Measurements from ENCODE around the gene HELZ.
"Not testable (repeated sequence)": the region's sequence is repeated elsewhere in the genome, so short reads cannot be mapped to it uniquely, and the experiment has no call there.

HELZ gene

DNA sequence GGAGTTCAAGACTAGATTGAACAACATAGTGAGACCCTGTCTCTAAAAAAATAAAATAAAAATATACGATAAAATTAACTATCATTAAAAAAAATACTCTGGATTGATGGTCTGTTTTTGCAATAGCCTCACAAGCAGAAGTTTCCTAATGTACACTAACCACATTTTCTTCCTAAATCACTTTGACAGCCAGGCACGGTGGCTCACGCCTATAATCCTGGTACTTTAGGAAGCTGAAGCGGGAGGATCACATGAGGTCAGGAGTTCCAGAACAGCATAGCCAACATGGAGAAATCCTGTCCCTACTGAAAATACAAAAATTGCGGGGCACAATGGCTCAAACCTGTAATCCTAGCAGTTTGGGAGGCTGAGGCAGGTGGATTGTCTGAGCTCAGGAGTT, 64.7 kb downstream of the HELZ start:
- no peak for DNase-seq

DNA sequence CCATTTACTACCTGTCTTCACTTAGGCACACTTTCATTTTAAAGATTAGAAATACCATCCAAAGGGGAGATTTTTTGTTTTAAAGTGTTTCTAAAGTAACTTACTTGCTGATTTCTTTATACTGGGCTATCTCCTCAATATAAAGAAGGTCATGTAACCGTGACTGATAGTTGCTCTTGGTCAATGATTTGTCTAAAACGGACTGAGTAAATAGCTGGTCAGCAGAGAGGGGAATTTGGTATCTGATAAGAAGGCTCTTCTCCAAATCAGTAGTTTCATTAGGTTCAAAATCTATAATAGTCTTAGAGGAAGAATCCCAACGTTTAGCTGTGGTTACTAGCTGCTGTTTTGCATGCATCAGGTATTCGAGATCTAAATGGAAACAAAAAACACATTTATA, 66.4 kb downstream of the HELZ start:
- no peak for DNase-seq

DNA sequence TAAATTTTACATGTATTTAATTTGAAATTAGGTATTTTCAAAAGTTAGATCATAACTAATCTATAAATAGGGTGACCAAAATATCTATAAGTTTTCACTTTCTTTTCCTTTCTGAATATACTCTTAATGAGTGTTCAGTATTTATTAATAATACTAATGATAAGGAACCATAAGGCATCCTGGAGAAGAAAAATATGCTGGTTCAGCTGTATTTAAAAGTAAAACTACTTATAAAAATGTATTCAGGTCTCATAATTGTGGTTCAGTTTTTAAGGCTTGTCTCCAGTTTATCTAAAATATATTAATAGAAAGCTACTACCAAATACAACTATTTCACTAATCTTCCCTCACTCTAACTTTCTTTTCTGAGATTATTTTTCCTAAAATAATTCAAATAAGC, 67.3 kb downstream of the HELZ start:
- DNase-seq, result no peak

DNA sequence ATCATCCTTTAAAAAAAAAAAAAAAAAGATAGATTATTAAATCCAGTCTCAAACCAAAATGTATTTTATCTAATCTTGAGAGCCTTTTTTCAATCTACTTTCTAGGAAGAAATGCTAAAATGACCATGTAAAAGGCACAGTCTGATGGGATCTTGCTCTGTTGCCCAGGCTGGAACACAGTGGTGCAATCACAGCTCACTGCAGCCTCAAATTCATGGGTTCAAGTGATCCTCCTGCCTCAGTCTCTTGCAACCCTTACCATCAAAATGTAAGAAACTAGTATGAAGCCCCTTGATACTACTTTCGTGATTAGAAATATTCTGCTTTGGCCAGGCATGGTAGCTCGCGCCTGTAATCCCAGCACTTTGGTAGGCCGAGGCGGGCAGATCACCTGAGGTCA, 70.8 kb downstream of the HELZ start:
- DNase-seq, result no peak

DNA sequence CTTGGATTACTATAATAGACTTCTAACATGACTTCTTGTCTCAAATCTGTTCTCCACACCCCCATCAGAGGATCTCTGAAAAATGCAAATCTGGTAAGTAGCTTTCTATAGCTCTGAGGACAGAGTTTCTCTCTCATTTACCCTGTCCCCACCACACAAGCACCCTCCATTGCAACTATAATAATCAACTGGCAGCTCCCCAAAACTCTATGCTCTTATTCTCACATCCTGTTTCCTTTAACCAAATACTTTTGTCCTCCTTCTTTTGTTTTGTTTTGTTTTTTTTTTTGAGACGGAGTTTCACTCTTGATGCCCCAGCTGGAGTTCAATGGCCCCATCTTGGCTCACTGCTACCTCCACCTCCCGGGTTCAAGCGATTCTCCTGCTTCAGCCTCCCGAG, 73.4 kb downstream of the HELZ start:
- DNase-seq, result no peak

DNA sequence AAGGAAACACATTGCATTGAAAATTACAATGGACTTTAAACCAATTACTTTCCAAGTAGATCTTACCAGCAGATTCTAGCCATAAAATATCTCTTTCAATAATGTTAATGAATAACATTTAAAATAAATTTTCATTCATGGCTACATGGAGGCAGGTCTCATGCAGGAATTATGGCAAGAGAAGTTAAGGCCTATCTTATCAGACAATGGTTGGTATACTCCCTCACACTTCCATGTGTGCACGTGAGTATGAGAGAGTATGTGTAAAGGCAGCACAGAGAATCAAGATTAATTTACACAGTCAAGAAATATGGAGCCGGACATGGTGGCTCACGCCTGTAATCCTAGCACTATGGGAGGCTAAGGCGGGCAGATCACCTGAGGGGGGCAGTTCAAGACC, 76.5 kb downstream of the HELZ start:
- no peak for DNase-seq

DNA sequence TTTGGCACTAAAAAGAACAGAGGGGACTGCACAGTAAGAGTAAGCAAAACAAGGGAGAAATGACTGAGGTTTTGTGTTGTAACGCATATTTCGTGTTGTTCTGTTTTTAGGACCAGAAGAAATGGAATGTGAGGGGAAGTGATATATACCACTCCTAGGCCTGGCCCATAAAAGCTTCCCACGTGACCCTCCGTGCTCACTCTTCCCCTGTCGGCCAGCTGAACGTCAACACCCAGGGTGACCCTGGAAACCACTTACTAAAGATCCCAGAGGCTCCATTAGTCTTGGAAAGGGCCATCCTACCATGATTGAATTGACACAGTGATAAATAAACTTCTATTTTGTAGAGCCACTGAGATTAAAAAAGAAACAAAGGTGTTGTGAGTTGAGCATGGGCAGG, 79.8 kb downstream of the HELZ start:
- no peak for DNase-seq

DNA sequence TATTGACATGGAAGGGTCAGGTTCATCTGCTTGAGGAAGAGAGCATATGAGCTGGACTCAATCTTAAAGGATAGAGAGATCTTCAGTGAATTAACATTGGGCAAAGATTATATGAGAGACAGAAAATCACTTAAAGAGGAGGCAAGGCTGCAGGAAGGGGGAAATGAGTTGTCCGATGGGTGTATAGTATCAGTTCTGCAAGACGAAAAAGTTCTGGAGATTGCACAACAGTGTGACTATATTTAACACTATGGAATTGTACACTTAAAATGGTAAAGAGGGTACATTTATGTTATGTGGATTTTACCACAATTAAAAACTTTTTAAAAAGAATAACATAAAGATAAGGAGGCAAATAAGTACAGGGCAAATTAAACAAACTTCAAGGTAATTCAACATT, 80.7 kb downstream of the HELZ start:
- DNase-seq, result no peak

DNA sequence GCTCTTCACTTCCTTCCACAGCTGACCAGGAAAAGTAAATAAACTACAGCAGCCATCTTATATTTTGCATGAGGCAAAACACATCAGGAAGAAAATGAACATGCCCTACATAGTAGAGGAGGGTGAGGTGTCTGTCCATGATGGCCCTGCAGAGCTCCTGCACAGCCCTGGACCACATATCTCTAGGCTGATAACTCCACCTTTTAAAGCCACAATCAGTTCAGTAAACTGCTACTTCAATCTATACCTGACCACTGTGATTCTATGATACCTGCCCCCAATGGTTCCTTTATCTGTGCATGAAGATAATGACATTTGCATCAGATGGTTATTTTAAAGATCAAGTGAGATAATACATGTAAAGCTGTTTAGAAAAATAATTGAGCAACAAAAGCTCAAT, 82.2 kb downstream of the HELZ start:
- no peak for DNase-seq

DNA sequence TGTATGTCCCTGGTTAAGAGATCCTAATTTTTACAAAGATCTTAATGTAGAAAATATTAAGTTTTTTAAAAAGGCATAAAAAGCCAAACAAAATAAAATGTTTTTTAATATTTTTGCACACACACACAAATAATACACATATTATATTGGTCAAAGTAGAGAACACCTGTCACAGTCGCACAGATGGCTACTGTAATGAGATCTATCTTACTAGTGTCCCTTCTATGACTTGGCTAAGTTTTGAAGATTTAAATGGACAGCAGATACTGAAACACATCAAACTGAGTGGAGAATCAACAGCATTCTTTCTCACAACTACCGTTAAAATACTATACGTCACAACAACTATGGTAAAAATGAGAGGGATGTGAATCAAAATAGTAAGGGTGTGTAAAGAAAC, 83.4 kb downstream of the HELZ start:
- no peak for DNase-seq

DNA sequence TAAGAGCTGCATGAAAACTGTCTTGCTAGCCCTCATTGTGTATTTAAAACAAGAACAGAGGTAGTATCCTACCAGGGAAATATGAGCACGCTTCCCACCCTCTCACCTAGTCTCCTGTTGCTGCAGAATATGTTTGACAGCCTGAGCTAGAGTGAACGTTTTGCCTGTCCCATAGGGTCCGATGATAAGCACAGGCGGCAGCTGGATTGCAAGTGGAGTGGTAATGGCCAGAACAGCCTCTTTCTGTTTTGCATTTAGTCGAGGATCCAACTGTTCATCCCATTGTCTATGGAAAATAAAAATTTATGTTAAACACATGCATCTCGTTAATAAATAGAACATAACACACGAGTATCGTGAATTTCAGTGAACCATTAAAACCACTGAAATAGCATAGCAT, 84.2 kb downstream of the HELZ start:
- no peak for DNase-seq

DNA sequence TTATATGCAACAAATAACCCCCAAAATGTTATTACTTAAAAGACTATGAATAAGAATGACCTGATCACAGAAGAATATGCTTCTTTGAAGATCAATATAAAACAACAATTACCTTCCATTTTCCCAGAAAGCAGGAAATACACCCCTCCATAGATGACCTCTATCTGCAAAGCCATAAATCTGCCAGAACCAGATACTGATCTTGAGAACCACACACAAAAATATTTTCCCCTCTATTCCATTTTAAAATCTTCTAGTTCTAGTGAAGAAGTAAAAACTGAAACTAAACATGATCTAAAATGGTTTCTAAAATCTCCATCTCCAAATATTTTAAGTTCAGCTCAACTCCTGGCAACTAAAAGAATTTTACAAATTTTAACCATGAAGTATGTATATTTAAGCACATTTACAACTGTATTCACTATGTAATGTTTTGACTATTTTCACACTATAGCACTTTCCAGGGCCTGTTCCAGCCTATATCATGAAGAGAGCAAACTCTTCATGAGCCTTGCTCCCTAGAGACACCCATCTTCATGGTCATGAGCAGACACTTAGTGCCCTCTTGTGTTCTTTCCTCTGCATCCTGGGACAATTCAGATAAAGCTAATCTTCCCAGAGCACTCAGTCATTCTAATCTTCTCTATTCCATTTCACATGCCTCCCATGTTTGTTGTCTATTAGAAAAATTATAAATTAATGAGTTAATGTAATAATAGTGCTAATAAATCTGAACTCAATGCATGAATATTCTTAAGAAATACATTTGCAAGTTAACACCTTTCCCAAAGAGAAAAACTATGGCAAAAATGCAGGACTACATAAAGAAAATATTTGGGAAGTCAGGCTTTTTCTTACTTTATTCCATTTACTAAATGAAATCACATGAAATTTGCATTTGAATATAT, 87.0 kb downstream of the HELZ start:
- DNase-seq, result no peak

DNA sequence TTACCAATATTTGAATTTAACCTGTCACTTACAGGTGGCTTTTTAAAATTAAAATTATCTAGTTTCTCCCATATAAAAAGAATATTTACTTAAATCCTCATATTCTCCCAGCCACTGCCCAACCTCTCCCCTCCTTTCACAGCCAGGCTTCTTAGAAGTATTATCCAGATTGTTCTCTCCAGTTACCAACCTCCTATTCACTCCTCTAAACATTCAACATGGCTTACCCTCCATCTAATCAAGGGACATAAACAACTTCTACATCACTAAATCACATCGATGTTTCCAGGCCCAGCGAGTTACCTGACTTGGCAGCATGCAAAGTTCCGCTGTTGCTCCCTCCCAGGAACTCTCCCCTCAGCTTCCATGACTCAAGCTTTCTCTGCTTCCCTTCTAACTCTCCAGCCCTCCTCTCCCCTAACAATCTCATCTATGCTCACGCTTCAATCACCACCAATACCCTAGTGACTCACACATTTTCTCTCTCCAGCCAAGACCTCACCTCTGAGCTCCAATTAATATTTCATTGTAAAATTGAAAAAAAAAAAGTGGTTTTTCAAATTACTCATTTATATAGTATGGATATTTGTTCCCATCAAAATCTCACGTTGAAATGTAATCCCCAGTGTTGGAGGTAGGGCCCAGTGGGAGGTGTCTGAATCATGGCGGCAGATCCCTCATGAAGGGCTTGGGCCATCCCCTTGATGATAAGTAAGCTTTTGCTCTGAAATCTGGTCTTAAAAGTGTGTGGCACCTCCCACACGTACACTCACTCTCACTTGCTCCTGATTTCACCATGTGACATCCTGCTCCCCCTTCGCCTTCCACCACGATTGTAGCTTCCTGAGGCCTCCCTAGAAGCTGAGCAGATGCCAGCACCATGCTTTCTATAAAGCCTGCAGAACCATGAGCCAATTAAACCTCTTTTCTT, 88.5 kb downstream of the HELZ start:
- no peak for DNase-seq

DNA sequence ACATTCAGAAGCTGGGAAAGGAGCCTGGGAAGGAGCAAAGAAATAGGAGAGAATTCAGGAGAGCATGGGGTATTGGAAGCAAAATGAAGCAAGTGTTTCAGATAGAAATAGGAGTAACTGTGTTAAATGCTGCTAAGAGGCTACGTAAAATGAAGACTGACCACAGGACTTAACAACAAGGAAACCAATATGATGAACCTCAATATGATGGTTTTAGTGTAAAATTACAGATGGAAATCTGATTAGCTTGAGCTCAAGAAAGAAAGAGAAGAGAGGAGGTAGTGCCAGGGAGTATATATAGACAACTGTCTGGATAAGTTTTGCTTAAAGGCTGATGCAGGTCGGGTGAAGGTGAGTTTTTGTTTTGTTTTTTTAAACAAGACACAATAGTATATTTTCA, 92.2 kb downstream of the HELZ start:
- no peak for DNase-seq

DNA sequence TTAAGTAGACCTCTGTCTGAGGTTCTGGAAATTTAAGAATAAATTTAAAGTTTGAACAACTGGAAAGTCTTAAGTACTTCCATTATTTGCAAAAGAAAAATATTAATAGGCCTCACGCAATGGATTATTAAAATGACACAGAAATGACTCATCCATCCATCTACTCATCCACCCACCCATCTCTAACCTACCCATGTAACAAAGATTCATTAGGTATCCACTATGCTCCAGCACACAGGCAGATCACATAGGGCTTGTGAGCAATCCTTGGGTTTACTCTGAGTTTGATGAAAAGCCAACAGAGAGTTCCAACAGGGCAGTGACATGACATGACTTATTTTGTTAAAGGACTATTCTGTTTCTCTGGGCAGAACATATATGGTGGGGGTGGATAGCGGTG, 93.3 kb downstream of the HELZ start:
- DNase-seq, result no peak

DNA sequence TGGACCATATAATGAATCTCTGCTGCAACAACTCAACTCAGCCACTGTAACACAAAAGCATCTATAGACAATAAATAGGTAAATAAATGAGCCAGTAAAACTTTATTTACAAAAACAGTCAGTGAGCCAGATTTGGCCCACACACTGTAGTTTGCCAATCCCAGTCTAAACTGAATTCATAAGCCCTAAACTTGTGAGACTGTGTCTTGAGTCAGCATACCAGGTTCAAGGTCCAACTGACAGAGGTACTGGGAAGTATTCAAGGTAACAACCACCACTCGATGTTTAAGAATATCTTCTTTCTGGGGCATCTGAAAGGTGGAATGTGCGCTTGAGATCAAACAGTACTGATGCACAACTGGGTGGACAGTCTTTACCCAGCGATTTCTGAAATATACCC, 94.2 kb downstream of the HELZ start:
- no peak for DNase-seq

DNA sequence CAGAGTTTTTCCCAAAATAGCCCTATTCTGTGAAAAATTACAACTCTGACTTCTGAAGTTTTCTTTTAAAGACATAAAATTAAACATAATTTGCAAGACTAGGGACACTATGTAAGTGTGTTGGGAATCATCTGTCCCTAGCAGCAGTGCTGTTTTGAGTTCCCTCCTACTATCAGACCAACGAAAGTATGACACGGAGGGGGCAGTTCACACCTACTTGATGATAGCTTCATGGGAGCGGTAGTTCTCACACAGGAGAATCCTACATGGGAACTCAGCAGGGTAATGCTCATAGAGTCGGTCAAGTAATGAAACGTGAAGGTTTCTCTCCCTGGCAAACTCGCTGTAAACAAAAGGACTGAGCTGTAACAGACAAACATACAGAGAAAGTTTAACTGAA, 96.6 kb downstream of the HELZ start:
- no peak for DNase-seq

DNA sequence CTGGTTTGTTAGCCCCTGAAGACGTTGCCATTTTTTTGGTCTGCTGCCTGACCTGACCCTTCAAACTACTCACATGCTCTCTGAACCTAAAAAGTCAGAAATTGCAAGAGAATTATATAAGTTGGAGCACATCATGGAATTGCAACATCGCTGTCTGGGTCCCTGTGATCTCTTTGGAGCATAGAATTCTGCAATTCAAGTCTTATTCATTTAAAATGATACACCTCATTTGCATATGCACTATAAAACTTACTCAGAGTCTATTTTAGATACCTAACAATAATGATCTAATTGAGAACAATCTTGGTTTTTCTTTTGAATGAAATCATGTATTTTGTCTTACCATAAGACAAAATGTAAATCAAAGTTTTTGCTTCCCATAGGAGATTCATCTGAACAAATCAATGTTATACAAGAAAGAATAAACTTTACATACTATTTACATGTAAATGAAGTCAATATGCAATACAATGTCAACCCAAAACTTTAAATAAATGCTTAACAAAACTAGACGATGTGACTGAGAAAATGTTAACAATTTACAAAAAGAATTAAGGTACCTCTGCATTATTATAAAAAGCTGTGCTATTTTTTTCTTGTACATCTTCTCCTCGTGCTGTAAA, 99.7 kb downstream of the HELZ start:
- no peak for DNase-seq

DNA sequence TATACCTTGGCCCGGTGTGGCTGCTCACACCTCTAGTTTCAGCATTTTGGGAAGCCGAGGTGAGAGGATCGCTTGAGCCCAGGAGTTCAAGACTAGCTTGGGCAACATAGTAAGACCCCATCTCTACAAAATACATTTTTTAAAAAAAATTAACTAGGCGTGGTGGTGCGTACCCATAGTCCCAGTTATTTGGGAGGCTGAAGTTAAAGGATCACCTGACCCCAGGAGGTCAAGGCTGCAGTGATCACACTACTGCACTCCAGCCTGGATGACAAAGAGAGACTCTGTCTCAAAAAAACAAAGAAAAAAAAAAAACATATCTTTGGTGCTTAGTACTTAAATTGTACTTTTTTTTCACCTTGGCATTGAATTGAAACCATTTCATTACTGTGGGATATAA, 101.7 kb downstream of the HELZ start:
- no peak for DNase-seq

DNA sequence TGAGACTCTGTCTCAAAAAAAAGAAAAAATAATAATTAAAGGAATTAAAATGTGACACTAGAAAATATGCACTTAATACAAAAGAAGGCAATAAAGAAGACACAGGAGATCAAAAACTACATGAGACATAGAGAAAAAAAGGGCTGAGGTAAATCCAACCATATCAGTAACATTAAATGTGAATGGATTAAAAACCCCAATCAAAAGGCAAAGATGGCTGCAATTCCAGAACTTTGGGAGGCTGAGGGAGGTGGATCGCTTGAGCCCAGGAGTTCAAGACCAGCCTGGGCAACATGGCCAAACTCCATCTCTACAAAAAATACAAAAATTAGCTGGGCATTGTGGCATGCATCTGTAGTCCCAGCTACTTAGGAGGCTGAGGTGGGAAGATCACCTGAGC, 103.0 kb downstream of the HELZ start:
- DNase-seq, result not testable (repeated sequence)

DNA sequence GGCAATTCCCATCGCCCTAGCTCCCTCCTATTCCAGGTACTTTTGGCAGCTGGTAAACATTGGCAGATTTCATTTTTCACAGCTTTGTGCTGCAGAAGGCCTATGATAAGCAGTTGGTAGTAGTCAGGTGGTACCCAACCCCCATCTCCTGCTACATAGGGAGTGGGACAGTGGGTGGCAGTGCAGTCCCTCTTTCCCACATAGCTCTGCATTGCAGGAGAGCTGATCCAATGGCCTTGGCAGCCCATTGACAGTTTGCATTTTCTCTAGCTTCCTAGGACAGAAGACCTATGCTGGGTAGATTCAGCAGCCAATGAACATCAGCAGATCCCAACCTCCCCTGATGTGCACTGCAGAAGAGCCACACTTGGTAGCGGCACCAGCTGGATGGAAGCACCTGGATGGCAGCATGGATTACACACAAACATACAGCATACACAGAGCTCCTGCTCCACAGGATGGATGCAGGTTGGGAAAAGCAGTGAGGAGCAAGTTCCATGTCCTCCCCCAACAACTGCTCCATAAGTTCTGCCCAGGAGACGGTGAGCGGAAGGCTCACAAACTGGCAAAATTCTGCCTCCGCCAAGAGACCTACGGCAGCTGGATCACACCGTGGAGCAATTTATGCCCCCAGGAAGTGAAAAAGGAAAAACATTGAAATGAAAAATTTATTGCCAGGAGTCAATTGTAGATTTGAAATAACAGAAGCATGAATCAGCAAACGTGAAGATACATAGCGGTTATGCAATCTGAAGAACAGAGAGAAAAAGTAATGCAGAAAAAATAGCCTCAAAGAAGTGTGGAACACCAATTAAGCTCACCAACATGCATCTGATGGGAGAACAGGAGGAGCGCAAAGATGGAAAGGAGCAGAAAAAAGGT, 105.0 kb downstream of the HELZ start:
- DNase-seq, result no peak

DNA sequence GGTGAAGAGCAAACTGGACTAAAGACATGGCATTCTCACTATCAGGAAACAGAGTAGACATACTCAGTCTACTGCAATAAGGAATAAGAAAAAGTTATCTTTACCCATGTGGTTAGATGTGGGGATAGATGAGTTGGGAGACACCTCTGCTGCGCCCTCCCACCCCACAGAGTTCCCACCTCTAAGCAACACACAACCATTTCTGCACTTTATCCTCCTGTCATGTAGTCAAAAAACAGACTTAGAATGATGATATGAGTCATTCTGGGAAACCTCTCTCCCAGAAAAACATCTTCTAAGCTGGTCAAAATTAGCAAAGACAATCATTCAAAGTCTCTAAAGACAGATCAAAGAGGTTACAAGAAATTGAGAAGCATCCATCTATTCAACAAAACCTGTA, 105.7 kb downstream of the HELZ start:
- no peak for DNase-seq

DNA sequence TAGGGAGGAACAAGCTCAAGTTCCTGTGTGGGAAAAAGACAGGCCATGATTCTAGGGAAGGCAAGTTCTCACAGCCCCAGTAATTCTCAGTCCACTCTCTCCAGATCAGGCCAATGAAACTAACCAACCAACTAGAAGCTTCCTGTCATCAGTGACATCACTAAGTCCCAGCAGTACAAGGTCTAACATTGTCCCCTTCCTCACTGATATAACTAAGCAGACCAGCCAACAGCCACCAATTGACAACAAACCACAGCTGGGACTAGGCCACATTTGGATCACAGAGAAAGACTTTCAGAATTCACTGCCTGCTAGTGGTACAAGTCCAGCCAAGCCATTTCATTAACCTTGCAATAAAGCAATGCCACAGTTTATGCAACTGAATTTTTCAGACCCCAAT, 106.6 kb downstream of the HELZ start:
- DNase-seq, result no peak
